ENCODE data around the gene LINGO1.

LINGO1 gene

DNA sequence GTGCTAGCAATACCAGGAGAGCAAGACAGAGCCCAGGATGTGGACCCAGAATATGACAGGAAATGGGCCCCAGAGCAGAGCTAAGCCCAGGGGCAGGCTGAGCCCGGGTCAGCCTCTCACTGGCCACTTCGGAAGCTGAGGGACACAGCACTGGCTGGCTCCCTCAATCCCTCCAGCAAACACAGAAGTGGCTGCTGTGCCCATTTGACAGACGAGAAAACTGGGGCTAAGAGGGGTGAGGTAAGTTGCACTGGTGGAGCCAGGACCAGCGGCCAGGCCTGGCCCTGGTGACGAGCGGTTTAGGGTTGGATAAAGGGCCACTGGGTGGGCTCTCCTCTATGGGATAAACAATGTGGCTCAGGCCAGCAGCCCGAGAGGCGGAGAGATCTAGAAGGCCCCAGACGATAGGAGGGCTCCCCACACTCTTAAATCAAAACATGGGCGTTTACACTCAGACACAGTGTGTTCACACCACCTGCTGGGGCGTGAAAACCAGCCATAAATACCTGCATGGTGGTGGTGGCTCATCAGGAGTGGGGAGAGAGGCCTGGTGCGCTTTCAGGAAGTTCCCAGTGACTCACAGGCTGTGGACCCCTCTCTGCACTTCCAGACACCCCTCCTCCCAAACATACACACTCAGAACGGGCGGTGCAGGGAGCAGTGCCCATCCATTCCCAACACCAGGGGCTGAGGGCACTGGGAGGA, 12.0 kb upstream of the LINGO1 start:
- H3K27ac ChIP-seq, result no peak overlapping the region
- TF ChIP-seq ZFX (IDR thresholded peaks at IDR 0.05; ENCODE audit: borderline replicate concordance), result no peak
- TF ChIP-seq, protein P1, sequence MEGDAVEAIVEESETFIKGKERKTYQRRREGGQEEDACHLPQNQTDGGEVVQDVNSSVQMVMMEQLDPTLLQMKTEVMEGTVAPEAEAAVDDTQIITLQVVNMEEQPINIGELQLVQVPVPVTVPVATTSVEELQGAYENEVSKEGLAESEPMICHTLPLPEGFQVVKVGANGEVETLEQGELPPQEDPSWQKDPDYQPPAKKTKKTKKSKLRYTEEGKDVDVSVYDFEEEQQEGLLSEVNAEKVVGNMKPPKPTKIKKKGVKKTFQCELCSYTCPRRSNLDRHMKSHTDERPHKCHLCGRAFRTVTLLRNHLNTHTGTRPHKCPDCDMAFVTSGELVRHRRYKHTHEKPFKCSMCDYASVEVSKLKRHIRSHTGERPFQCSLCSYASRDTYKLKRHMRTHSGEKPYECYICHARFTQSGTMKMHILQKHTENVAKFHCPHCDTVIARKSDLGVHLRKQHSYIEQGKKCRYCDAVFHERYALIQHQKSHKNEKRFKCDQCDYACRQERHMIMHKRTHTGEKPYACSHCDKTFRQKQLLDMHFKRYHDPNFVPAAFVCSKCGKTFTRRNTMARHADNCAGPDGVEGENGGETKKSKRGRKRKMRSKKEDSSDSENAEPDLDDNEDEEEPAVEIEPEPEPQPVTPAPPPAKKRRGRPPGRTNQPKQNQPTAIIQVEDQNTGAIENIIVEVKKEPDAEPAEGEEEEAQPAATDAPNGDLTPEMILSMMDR (IDR thresholded peaks at IDR 0.05), result no peak

DNA sequence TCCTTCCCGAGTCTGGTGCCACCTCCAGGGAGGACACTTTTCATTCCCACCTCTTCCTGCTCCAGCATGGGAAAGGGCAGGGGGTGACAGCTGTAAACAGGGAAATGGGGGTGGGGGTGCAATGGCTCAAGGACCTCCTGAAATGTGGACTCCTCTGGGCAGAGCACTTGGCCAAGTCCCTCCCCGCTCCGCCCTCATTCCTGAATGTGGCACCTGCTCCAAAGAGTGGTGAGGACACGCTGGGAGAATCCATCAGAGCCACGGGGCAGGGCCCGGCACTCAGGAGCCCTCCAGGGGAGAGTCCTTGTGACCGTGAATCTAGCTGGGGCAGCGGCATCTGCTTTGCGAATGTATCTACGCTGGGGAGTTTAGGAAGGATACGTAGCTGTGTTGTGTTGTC, 11.1 kb upstream of the LINGO1 start:
- TF ChIP-seq ZFX (IDR thresholded peaks at IDR 0.05; ENCODE audit: borderline replicate concordance), result no peak
- TF ChIP-seq, protein P1 (IDR thresholded peaks at IDR 0.05), result no peak

DNA sequence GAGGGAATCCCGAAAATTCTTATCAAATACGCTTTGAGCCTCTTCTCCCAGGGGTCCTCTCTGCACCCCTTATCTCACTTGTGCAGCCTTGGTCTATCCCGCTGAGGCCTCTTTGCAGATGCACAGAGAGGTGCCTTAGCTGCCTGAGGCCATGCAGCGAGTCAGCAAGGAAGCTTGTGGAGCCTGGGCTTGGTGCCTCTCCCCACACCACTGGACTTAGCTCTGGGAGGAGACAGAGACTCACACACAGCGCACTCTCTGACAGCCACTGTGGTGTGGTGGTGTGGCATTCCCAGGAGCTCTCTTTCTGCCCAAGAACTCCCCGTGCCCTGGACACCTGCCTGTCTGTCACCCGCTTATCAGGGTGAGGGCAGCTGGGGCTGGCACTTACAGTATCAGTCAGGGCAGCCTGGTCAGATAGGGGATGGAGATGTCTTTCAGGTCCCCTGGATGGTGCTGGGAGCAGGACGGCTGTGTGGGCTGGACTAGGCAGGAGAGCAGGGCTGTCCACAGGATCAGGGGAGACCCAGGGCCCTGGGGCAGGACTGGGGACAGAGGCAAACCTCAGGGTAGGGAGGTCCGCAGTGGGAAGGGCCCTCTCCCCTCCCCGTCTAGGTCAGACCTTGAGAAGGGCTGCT, 10.2 kb upstream of the LINGO1 start:
- TF ChIP-seq ZFX (IDR thresholded peaks at IDR 0.05; ENCODE audit: borderline replicate concordance), result no peak
- TF ChIP-seq, protein P1 (IDR thresholded peaks at IDR 0.05), result no peak
- no peak overlapping the region for H3K27ac ChIP-seq

More for the DNA sequence above, 11.1 kb upstream of the LINGO1 start:
- H3K27ac ChIP-seq, result no peak overlapping the region

DNA sequence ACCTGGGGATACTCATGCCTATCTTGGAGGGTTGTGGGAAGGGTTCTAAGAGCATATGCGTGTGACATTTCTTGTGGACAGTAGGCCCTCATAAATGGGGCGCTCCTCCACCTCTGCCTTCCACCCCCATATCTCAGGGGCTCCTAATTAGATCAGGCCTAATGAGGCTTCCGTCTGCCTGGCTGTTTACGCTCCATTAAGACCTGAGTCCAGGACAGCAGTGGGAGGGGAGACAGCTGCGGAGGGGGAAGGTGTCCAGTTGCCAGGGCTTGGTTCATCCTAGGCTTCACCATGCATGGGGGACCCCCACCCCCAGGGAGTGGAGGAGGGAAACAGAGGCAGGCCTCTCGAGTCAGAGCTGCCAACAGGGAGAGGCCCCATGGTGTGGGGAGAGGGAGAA, 9.3 kb upstream of the LINGO1 start:
- TF ChIP-seq ZFX (IDR thresholded peaks at IDR 0.05; ENCODE audit: borderline replicate concordance), result no peak
- TF ChIP-seq, protein P1 (IDR thresholded peaks at IDR 0.05), result no peak
- H3K27ac ChIP-seq, result no peak overlapping the region

DNA sequence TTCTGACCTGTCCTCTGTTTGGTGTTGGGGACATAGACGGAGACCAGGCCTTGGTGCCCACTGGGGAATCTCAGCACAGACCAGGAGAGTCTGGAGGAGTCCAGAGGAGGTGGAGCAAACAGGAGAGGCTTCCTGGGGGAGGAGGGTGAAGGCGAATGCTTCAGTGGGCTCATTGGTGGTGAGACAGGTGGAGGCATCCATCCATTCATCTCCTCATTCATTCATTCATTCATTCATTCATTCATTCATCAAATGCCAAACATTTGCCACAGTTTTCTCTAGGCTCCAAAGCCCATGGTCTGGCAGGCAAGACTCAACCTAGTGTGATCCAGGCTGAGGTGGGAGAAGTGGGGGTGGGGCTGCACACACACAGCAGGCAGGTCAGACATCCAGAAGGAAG, 7.9 kb upstream of the LINGO1 start:
- no peak for TF ChIP-seq ZFX (IDR thresholded peaks at IDR 0.05; ENCODE audit: borderline replicate concordance)
- TF ChIP-seq, protein P1 (IDR thresholded peaks at IDR 0.05), result no peak
- H3K27ac ChIP-seq, result no peak overlapping the region

DNA sequence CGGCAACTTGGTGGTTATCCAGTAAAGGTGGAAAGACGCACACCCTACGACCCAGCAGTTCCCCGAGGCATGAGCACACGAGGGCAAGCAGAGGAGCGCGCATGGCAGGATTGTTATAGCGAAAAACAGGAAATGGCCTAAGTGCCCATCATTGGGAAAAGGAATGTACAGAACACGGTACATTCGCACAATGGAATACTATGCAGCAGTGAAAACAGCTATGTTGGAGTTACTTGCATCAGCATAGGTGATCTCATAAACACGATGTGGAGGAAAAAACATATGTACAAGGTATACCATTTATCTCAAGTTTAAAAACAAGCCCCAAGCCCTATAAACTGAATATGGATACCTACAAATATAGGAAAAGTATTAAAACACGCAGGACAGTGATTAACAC, 6.7 kb upstream of the LINGO1 start:
- TF ChIP-seq, protein P1 (IDR thresholded peaks at IDR 0.05), result no peak
- TF ChIP-seq ZFX (IDR thresholded peaks at IDR 0.05; ENCODE audit: borderline replicate concordance), result no peak
- no peak overlapping the region for H3K27ac ChIP-seq

Data from 22Rv1 (cell line).